Islet precursor cell (in vitro differentiated cells): ENCODE measurements around the gene TPST1.
A peak's percentile ranks its signal among the peaks of the same experiment; 100 is the strongest.
"Not testable (repeated sequence)": the region's sequence is repeated elsewhere in the genome, so short reads cannot be mapped to it uniquely, and the experiment has no call there.

Experiments
- DNase-seq: peaks from one replicate; pipeline ENCODE4 v3.0.0-alpha.2; 2018

The TPST1 gene

DNA sequence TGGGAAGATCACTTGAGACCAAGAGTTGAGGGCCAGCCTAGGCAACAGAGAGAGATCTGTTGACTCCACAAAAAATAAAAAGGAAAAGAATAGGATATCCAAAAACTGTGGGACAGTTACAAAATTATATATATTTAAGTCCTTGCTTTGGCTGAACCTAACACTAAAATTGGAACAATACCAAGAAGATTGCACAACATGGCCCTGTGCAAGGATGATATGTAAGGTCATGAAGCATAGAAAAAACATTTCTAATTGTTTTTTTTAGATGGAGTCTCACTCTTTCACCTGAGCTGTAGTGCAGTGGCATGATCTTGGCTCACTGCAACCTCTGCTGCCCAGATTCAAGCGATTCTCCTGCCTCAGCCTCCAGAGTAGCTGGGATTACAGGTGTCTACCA is 139.0 kb downstream of the TPST1 start:
- DNase-seq = no peak

DNA sequence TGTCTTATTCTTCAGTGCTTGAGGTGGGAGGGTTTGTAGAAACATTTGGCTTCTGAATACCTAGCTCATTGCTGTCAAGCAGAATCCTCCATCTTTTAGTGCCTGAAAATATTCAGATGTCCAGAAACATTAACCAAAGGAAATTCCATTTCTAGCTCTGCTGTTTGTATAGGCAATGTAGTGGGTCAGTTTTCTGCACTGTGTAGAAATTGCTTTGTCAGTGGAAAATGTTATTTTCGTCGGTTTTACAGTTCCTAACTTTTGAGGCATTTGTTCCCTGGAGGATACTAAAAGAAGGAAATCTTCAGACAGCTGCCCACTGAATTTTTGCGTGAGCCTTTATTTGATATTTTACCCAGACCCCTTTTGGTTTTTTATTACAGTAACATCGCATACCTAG is 143.4 kb downstream of the TPST1 start:
- DNase-seq = no peak

DNA sequence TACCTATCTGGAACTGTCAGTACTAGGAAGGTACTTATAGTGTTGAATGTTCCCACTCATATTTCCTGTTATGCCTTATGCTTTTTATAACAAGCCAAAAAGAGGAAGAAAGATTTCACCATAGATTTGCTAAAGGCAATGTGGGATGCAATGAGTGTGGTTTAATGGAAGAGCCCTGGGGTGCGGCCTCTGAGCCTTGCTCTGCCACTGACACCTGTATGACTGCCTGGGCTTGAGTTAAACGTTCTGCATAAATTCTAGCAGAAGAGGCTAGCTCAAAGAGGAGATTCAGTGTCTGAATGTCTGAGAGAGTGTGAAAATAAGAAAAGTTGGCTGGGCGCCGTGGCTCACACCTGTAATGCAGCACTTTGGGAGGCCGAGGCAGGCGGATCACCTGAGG is 143.8 kb downstream of the TPST1 start:
- DNase-seq = no peak

DNA sequence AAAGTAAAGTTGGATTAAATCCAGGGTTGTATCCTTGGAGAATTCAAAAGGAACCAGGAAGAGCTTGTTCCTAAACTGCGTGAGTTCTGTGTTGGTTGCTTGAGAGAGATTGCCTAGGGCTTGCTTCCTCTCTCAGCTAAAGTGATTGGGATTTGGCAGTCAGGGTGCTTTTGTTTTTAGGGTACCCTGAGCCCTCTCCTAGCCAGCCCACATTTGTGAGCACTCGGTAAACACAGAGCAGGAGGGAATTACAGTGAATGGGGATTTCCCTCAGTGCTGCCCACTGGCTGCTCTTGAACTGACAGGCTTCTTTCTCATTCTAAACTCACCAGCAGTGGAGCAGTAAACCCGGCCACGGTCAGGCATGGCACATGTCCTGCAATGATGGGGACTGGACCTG is 146.9 kb downstream of the TPST1 start:
- DNase-seq = peak; percentile 60

DNA sequence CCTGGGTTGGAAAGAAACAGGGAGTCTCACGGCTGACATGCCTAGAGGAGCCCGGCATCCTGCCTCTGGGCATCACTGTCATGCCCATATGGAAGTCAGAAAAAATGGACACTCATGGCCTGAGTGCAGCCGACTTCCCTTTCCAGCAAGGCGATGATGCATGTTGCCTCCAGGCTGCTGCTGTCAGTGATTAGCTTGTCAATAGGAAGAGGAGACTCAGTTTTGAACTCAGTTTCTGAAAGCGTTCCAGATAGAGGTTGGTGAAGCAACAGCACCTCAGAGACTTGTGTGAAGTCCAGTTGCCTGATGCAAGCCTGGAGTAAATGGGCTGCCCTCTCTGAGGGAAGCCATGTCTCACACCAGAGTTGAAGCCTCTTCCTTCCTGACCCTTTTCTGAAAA is 148.4 kb downstream of the TPST1 start:
- peak; percentile 61 for DNase-seq

DNA sequence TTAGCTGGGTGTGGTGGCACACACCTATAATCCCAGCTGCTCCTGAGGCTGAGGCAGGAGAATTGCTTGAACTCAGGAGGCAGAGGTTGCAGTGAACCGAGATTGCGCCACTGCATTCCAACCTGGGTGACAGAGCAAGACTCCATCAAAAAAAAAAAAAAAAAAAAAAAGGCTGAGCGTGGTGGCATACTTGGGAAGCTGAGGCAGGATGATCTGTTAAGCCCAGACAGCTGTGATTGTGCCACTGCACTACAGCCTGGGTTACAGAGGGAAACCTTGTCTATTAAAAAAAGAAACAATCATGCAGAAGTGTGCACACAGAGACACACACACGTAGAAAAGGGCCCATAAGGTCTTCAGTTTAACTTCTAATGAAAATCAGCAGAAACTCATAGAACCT is 150.6 kb downstream of the TPST1 start:
- no peak for DNase-seq

DNA sequence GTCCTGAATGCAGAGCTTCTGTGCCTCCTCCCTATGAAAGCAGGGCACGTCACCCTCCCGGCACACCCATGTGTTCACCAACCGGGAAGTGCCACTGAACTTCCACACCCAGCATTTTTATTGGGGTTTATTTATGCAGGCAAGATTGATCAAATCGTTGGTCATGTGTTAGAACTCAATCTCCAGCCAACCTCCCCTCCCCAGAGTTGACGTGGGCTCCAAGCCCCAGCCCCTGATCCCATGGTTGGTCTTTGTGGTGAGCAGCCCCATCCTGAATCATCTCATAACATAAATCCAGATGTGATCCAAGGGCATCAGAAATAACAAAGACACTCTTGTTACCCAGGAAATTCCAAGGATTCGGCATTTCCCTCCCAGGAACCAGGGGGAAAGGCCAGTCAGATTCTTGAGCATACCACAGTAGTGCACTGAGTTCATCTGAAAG is 151.2 kb downstream of the TPST1 start:
- DNase-seq = peak; percentile 68

DNA sequence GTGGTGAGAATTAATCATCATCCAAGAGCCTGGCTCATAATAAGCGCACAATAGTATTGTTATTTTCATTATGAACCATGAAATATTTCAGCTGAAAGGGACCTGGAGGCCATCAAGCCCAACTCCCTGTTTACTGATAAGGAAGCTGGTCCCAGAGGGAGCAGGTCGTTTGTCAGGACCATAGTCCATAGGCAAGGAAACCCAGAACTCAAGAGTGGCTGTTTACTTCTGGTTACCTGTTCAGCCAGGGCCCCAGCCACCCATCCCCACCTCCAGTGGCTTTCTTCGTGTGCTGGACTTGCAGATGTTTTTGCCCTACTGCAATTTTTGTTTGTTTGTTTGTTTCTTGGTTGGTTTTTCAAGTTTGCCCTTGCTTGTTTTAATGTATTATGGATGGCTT is 152.0 kb downstream of the TPST1 start:
- DNase-seq = no peak

DNA sequence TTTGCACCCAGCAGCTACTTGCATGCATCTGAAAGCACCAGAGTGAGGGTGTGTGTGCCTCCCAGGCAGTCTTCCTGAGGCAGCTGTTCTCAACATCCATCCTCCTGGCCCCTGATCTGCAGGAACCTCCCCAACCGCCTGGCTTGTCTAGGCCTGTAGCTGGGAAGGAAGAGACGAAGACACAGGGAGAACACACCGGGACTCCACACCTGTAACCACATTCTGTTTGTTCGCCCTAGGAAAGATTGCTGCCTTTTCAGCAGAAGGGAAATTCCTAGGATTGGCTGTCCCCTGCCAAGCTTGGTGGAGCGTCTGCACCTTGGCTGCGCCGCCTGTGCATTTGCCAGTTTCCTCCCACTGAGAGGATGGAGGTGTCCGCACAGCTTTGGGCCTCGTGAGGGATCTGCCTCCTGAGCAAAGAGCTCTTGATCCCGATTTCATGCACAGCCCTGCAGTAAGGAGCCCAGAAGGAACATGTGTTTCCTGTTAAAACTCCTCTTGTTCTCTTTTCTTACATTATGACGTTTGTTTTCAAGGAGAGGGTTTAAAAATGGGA is 154.6 kb downstream of the TPST1 start:
- no peak for DNase-seq

DNA sequence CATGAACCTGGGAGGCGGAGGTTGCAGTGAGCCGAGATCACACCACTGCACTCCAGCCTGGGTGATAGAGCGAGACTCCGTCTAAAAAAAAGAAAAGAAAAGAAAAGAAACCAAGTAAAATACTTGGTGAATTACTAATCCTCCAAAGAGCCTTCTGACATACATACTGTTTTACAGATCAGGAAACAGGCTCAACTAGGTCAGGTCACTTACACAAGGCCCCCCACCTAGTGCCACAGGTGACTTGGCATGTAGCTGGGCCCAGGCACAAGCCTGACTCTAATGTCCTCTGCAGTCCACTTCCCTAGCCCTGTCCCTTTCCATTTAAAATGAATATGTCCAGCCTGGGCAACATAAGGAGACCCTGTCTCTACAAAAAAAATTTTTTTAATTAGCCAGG is 157.0 kb downstream of the TPST1 start:
- no peak for DNase-seq

DNA sequence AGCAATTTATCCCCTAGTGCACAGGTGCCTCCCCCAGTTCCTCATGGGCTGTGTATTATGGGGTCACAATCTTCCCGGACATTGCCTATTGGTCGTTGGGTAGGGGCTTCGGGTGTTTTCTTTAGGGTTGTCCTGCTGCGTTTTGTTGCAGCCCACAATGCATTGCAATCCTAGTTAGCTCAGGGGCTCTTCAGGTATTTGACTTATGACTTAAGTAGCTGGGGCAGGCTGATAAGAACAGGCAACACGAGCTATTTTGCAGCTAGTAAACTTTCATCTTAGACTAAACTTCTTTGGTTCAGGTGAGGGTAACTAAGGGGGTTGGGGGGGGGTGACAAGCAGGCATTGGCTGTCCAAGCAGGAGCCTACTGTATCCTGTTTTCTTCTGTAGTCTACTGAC is 158.5 kb downstream of the TPST1 start:
- no peak for DNase-seq

DNA sequence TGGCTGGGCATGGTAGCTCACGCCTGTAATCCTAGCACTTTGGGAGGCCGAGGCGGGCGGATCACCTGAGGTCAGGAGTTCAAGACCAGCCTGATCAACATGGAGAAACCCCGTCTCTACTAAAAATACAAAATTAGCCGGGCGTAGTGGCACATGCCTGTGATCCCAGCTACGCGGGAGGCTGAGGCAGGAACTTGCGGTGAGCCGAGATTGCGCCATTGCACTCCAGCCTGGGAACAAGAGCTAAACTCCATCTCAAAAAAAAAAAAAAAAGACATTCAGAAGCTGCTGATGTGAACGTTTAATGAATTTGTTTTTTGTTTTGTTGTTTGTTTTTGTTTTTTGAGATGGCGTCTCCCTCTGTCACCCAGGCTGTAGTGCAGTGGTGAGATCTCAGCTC is 159.9 kb downstream of the TPST1 start:
- not testable (repeated sequence) for DNase-seq

DNA sequence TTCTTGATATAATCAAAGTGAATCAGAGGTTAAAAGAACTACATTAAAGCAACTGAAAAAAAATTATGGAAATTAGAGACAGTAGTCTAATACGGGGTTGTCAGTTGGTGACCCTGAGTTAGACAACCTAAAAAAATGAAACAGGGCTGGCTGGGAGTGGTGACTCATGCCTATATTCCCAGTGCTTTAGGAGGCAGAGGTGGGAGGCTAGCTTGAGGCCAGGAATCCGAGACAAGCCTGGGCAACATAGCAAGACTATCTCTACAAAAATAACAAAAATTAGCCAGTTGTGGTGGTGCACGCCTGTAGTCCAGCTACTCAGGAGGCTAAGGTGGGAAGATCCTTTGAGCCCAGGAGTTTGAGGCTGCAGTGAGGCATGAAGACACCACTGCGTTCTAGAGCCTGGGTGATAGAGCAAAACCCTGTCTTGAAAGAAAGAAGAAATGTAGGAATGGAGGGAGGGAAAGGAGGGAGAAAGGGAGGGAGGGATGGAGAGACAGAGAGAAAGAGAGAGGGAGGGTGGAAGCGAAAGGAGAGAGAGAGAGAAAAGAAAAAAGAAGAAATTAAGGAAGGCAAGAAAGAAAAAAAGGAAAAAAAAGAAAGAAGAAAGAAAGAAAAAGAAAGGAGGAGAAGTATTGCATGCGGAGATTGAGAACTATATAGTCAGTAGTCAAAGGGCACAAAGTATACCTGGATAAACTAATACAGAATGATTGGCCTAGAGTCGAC is 166.1 kb downstream of the TPST1 start:
- no peak for DNase-seq

DNA sequence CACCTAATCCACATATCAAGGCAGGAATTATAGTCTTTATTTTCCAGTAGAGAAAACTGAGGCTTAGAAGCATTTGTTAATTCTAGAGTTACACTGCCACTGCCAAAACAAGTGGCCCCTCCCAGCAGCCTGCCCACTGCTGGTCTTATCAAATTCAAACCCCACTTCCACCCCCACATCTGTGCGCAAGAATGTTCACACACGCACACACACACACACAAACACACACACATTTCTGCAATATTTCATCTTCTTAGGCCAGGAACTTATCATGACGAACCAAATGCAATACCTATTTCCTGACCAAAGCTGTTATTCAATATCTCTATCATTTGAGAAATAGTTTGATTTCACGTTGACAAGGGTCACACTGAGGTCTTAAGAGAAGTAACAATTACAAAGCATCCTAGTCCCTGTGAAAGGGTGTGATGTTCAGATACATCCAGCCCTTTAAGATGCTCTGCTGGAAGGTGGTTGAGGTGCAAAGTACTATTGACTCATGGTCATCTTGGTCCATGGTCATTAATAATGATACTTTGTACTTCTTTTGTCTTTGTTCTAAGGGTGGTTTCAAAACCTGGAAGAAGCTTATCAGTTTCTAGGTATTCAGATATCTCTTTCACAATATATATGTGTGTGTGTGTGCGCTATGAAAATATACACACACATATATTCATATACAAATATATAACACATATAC is 169.2 kb downstream of the TPST1 start:
- DNase-seq = not testable (repeated sequence)

DNA sequence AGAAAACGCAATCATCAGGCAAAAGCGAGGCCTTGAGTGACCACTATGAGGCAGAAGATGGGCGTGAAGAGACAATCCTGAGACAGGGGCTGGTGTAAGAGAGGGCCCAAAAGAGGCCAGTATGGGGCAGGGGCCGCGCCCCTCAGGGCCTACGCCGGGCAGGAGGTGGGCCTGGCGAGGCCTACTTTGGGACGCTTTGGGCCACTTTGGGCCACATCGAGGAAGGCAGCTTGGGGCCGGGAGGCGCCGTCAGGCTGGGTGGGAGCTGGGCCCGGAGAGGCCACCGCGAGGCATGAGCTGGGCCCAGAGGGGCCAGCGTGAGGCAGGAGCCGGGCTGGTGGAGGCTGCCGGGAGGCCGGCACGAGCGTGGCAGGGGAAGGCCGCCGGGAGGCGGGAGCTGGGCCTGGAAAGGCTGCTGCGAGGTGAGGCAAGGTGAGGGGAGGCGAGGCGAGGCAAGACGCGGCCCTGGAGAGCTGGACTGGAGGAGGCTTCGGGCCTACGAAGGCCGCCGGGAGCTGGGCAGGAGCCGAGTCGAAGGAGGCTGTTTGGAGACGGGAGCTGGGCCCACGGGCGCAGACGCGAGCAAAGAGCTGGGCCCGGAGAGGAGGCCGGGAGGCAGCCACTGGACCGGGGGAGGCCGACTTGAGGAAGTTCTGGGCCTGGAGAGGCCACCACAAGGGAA is 171.3 kb downstream of the TPST1 start:
- DNase-seq = no peak

DNA sequence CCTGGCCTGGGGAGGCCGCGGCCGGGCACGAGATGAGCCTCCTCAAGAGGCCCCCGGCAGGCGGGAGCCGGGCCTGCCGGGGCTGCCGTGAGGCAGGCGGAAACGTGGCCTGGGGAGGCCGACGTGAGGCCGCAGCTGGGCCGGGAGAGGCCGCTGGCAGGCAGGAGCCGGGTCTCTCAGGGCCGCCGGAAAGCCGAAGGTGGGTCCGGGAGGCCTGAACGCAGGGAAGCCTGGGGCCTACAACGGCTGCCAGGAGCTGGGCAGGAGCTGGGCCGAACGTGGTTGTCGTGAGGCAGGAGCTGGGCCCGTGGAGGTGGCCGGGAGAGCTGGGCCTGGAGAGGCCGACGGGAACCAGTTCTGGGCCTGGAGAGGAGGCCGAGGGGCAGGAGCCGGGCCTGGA is 171.9 kb downstream of the TPST1 start:
- DNase-seq = no peak

DNA sequence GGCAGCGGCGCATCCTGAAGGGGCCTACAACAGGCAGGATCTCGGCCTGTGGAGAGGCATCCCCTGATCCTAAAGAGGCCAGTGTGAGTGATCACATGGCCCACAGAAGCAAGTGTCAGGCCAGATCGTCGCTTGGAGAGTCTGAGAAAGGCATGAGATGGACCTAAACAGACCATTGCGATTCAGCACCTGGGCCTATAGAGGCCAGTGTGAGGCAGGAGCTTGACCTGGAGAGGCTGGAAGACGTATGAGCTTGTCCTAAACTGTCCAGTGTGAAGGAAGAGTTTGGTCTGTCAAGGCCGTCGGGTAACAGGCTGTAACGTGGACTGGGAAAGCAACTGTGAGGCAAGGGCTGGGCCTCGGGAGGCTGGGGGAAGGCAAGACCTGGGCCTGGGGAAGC is 172.6 kb downstream of the TPST1 start:
- DNase-seq = no peak

DNA sequence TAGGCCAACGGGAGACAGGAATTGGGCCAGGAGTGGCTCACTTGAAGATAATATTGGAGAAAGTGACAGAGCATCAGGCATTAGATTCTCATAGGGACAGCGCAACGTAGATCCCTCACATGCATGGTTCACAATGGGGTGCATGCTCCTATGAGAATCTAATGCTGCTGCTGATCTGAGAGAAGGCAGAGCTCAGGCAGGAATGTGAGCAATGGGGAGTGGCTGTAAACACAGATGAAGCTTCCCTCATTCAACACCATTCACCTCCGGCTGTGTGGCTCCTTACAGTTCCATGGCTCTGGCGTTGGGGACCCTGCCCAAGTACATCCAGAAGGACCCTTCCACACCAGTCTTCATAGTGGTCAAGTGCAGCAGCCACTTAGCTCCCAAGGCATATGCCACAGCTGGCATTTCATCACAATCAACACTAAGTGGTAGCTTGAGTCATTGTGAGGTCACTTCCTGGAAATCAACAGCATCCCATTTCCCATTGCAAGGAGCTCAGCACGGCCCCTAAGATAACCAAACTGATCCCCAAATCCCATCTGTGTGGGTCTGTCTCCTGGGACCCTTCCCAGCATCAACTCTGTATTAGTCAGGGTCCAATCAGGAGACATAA is 174.5 kb downstream of the TPST1 start:
- no peak for DNase-seq

DNA sequence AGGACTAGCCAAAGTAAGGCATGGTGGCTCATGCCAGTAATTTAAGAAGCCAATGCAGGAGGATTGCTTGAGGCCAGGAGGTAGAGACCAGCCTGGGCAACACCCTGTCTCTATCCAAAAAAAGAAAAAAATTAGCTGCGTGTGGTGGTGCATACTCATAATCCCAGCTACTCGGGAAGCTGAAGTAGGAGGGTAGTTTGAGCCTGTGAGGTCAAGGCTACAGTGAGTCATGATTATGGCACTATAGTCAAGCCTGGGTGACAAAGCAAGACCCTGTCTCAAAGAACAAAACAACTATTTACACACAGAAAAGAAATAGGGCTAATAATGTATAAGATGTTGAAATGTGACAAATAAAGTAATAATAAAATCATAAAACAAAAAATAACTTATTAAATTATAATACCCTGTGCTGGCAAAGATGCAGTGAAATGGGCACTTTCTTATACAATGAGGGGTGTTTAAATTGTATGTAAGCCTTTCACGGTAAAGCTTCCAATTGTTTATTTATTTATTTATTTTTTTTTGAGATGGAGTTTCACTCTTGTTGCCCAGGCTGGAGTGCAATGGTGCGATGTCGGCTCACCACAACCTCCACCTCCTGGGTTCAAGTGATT is 175.2 kb downstream of the TPST1 start:
- no peak for DNase-seq

DNA sequence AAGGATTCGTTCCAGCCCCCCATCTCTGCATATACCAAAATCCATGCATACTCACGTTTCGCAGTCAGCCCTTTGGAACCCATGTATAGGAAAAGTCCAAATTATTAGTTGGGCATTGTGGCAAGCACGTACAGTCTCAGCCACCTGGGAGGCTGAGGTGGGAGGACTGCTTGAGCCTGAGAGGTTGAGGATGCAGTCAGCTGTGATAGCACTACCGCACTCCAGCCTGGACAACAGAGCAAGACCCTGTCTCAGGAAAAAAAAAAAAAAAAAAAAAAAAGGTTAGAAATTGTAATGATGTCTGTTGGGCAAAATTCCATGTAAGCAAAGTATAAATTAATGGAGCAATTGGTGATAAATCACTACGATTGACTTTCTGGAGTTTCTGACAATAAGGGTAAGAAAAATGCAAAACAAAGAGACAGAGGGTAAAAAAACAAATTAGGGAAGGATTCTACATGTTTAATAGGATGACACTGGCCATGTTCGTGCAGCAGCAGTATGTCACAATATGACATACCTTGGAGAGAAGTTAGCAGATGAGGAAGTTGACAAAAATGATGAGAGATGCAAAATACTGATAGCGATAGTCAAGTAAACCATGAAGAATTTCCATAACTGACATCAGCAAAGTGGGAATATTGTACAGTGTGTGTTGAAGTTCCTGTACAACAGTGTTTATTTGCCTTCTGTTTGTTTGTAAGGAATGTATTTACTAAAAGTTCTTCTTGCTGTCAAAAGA is 177.2 kb downstream of the TPST1 start:
- not testable (repeated sequence) for DNase-seq

DNA sequence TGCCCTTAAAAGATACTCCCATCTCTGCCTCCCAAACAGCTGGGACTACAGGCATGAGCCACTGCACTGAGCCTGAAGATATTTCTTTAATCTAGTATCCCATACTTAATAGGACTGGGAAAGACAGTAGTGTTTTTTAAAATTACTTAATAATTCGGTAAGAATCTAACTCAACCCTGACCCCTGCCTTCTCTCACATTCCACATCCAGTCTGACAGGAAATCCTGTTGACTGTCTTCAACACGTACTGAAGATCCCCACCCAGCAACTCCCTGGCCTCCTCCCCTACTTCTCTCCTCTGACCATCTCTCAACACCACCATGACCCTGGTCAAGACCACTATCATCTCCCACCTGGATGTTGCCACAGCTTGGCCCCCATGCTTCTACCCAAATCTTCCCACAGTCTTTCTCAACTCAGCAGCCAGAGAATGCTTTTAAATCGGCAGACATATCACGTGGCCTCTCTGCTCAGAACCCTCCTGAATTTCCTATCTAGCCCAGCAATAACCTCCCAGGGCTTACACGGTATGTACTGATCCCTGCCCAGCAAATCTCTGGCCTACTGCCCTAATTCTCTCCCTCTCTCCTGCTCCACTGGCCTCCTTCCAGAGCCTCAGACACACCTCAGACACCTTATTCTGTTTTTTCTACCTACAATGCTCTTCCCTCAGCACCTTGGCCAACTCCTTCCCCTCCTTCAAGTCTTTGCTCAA is 180.2 kb downstream of the TPST1 start:
- DNase-seq = not testable (repeated sequence)
